Subcutaneous preadipocyte (primary cell): ENCODE measurements around the gene IREB2. TPM values are rescaled to one million over a fixed set of nuclear protein-coding genes. Genes with fewer than 3 reads are reported as not detected.

Experiments used
- total RNA-seq: library from RNA; depleted of rRNA; stranded (reverse); fragments of >200 nt; gene quantifications from 2 replicates; pipeline ENCODE4 v1.2.3, GENCODE V29; 2012

The IREB2 gene
- total RNA-seq: 19.8 and 21.9 TPM in 2 replicates

DNA sequence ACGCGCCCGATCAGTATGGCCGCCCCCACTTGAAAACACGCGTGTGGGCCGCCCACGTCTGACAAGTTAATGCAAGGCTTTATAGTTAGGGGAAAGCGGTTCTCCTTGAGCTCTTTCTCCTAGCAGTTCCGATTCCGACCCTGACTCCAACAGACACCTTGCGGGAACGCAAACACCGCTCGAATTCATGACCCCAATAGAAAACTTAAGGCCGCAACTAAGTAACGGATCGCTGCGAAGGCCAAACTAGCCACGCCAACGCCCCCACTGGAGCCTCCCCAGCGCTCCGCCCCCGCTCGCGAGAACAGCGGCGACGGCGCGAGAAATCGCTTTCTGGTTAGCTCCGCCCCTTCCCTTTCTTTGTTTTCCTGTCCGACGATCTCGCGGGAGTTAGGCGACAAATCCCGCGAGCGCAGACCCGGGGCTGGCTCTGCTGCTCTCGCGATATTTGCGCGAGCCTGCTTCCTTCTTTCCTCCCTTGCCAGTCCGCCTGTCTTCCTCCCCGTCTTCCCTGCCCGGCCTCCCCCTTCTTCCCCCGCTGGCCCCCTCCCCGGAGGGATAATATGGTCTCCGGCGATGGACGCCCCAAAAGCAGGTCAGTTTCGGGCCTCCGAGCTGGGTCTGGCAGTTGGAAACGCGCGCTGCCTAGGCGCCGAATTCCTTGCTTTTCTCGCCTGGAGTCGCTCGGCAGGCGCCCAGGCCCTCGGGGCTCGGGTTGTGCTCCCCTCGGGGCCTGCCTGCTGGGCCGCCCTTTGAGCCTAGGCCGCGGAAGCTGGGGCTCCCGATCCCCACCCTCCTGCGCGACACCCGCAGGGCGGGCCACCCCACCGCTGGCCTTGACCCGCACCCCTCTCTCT is at the start of gene IREB2:
Gene IREB2 (plus strand): TSS at position 455 of the 857 bp plus-strand sequence. CDS start 122 bp downstream, at position 577.

DNA sequence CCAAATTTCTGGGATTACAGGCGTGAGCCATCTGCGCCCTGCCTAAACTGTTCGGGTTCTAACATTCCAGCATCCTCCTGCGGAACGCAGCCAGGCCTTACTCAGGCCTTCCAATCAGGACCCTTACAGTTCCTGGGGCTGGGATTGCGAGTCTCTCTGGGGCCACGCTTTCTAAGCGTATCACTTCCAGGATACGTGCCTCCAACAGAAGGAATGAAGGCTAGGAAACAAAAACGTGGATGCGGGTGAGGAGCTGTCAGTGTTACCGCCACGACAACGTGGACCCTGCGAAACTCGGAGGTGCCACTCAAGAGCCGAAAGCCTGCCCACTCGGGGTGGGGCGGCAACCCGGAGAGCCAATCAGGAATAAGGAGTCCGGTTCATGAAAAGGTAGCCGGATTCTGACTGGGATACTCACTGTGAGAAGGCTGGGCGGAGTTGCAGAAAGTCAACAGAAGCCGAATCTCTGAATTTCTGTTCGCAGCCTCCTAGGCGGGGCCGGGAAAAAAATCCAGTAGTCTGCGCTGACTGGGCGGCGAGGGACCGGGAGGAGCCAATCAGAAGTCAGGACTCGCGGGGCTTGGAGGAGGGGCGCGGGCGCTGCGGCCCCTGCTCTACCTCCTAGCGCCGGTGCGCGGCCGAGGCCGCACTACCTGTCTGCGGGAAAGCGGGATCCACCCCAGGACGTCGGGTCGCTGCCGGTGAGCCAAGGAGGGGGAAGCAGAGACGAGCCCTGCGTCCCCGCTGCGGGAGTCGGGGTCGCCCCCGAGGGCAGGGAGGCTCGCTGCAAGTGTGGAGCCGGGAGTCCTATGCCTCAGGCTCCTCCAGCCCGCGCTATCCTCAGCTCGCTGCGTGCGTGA is 69.2 kb downstream of the IREB2 start, which contains the start of gene HYKK:
Gene HYKK (plus strand): TSS at position 607 of the 860 bp plus-strand sequence. CDS start 5,512 bp downstream, outside the sequence.

GRCh38 chr15:78540141-78540870 is 102.3 kb downstream of the IREB2 start, which contains the start of gene PSMA4:
PSMA4 (plus strand) TSS chr15:78540444; CDS start chr15:78541928, 1,484 bp downstream.

Other genes with a start within 250 kb of the IREB2 start
- under 0.01 TPM in 1 of 2 replicates, not detected in the other for gene ACSBG1, start 203.7 kb upstream of the IREB2 start, total RNA-seq
- 1.1 and 2.0 TPM in 2 replicates for gene DNAJA4, start 173.7 kb upstream of the IREB2 start, total RNA-seq
- 57.7 and 71.2 TPM in 2 replicates for gene SKIC8, start 138.6 kb upstream of the IREB2 start, total RNA-seq
- gene CRABP1, start 97.9 kb upstream of the IREB2 start, total RNA-seq: not detected in 2 replicates
- 3.1 and 3.3 TPM in 2 replicates for gene HYKK, start 69.4 kb downstream of the IREB2 start, total RNA-seq
- gene PSMA4, start 102.2 kb downstream of the IREB2 start, total RNA-seq: 180 and 183 TPM in 2 replicates
- 0.37 and 4.3 TPM in 2 replicates for gene CHRNA5, start 127.3 kb downstream of the IREB2 start, total RNA-seq
- gene CHRNA3, start 182.8 kb downstream of the IREB2 start, total RNA-seq: not detected in 2 replicates
- not detected in 2 replicates for gene CHRNB4, start 203.0 kb downstream of the IREB2 start, total RNA-seq